ENCODE data around the gene IFT81. TPM values are rescaled to one million over a fixed set of nuclear protein-coding genes. Genes with fewer than 3 reads are reported as not detected.

IFT81 gene
- total RNA-seq, 2 donors from 2014 or later, result 7.5 to 12.0 TPM

DNA sequence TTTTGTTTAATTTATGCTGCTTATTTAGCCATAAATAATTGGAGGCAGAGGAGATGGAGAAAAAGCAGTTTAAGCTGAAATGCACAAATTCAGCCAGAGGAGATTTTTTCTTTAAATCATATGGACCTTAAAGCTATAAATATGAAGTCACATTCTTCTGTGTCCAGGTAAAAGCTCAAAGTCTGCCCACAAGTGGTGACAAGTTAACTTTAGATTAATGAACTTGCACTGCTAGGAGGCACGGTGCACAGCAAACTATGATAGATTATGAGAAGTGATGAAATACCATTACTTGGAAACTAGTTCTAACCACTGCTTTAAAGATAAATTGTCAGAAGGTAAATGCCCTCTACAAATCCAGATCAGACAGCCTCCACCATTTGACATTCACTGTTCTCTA lies 69.0 kb downstream of the IFT81 start:
- Histone ChIP-seq H3K27me3 (no peaks in the 10 kb centered on the region), H3K36me3 (peaks cover 17% of the 10 kb centered on the region), H3K4me1 (no peaks in the 10 kb centered on the region), H3K27ac (no peak overlapping the region), H3K4me3 (no peak overlapping the region), H3K9me3 (no peaks in the 10 kb centered on the region)
- DNase-seq (ENCODE audit: low spot score), result no peak
- TF ChIP-seq, protein P1, sequence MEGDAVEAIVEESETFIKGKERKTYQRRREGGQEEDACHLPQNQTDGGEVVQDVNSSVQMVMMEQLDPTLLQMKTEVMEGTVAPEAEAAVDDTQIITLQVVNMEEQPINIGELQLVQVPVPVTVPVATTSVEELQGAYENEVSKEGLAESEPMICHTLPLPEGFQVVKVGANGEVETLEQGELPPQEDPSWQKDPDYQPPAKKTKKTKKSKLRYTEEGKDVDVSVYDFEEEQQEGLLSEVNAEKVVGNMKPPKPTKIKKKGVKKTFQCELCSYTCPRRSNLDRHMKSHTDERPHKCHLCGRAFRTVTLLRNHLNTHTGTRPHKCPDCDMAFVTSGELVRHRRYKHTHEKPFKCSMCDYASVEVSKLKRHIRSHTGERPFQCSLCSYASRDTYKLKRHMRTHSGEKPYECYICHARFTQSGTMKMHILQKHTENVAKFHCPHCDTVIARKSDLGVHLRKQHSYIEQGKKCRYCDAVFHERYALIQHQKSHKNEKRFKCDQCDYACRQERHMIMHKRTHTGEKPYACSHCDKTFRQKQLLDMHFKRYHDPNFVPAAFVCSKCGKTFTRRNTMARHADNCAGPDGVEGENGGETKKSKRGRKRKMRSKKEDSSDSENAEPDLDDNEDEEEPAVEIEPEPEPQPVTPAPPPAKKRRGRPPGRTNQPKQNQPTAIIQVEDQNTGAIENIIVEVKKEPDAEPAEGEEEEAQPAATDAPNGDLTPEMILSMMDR (IDR thresholded peaks at IDR 0.05), result no peak

DNA sequence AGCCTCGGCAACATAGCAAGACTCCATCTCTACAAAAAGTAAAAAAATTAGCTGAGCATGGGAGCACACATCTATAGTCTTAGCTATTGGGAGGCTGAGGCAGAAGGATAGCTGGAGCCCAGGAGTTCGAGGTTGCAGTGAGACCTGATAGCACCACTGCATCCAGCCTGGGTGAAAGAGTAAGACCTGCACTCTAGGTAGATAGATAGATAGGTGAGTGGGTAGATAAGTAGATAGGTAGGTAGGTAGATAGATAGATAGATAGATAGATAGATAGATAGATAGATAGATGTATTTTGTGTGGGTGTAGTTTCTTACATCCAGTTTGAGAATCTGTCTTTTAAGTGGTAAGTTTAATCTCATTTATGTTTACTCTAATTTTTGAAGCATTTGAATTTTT lies 72.8 kb downstream of the IFT81 start:
- no peak overlapping the region for H3K27ac ChIP-seq
- peaks cover 8% of the 10 kb centered on the region for H3K36me3 ChIP-seq
- H3K4me3 ChIP-seq, result no peak overlapping the region
- TF ChIP-seq, protein P1 (IDR thresholded peaks at IDR 0.05), result no peak
- no peaks in the 10 kb centered on the region for H3K9me3 ChIP-seq
- H3K4me1 ChIP-seq, result no peaks in the 10 kb centered on the region
- no peak for DNase-seq (ENCODE audit: low spot score)
- H3K27me3 ChIP-seq, result no peaks in the 10 kb centered on the region

DNA sequence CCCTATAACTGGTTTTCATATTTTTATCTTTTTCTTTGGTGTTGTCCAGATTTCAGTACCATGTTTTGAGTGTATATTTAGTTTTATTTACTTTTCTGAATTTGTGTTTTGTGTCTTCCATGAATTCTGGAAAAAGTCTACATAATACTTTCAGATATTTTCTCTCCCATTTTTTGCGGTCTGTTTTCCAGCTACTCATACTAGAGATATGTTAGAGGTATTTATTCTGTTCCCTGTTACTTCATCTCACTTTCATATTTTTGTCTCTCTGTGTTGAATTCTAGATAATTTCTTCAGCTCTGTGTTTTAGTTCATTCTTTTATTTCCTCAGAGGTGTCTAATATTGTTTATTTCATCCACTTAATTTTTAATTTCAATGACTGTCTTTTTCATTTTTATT lies 74.2 kb downstream of the IFT81 start:
- Histone ChIP-seq H3K4me1 (no peaks in the 10 kb centered on the region), H3K9me3 (no peaks in the 10 kb centered on the region), H3K36me3 (peaks cover 5% of the 10 kb centered on the region), H3K27me3 (no peaks in the 10 kb centered on the region), H3K27ac (no peak overlapping the region), H3K4me3 (no peak overlapping the region)
- no peak for DNase-seq (ENCODE audit: low spot score)
- TF ChIP-seq, protein P1 (IDR thresholded peaks at IDR 0.05), result no peak

DNA sequence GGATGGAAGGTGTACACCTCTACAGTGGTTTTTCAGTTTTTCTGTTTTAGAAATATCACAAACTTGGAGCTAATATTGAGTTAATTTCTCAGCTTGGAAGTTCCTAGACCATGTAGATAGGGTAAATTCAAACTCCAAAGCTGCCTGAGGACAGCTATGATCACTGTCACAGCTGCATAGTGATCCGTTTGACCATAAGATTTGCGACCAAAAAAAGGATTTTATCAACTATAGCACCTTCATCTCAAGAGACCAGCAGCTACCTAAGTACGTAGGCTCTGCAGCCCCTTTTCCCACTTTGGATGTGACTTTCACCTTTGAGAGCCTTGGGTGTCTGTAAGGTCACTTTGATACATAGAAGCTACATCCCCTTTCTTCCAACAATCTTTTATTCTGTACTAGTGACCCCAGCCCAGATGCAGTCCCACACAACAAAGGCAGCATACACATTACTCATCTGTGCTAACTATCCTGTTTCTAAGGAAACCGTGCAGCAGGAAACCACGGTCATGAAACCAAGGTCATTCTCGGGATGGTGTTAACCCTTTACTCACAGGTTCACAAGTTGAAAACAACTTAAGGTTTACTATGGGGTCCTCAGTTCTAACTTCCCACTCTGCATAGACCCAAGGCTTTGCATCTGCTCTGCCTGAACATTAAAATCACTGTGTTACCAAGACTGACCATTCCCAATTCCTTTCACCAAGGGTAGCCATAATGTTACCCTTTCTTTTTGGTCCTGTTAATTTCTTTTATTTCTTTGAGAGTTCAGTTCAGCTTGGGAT lies 75.4 kb downstream of the IFT81 start:
- Histone ChIP-seq H3K27ac (no peak overlapping the region), H3K9me3 (no peaks in the 10 kb centered on the region), H3K27me3 (no peaks in the 10 kb centered on the region), H3K4me3 (no peak overlapping the region), H3K4me1 (no peaks in the 10 kb centered on the region), H3K36me3 (peaks cover 10% of the 10 kb centered on the region)
- DNase-seq (ENCODE audit: low spot score), result no peak
- TF ChIP-seq, protein P1 (IDR thresholded peaks at IDR 0.05), result no peak

DNA sequence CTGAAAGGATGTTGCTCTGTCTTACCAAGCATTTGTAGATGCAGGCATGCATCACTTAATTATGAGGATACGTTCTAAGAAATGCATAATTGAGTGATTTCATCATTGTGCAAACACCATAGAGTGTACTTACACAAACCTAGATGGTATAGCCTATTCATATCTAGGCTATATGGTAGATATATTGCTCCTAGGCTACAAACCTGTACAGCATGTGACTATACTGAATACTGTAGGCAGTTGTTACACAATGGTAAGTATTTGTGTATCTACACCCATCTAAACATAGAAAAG lies 75.9 kb downstream of the IFT81 start:
- Histone ChIP-seq H3K27me3 (no peaks in the 10 kb centered on the region), H3K36me3 (peaks cover 13% of the 10 kb centered on the region), H3K27ac (no peak overlapping the region), H3K4me1 (no peaks in the 10 kb centered on the region), H3K9me3 (no peaks in the 10 kb centered on the region), H3K4me3 (no peak overlapping the region)
- DNase-seq (ENCODE audit: low spot score), result no peak
- TF ChIP-seq, protein P1 (IDR thresholded peaks at IDR 0.05), result no peak

DNA sequence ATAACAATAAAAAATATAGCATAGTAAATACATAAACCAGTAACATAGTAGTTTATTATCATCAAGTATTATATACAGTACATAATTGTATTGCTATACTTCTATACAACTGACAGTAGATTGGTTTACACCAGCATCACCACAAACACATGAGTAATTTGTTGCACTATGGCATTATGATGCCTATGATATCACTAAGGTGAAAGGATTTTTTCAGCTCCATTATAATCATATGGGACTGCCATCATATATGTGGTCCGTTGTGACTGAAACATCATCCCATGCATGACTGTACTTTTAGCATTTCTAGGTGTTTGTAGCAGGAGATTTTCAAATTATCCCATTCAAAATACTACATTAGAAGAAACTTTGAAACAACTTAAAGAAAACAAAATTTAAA lies 77.8 kb downstream of the IFT81 start:
- TF ChIP-seq, protein P1 (IDR thresholded peaks at IDR 0.05), result no peak
- Histone ChIP-seq H3K27me3 (no peaks in the 10 kb centered on the region), H3K9me3 (no peaks in the 10 kb centered on the region), H3K4me3 (no peak overlapping the region), H3K36me3 (peaks cover 19% of the 10 kb centered on the region), H3K4me1 (no peaks in the 10 kb centered on the region), H3K27ac (no peak overlapping the region)
- DNase-seq (ENCODE audit: low spot score), result no peak

Measured in right atrium auricular region (tissue), 2 donors.